HG03575 (cell line): ENCODE data around the gene THAP4.

Source experiments
- ATAC-seq: cut with Tn5 transposase; IDR thresholded peaks from one replicate; pipeline ENCODE4 v1.9.1; 2021; ENCODE audit not compliant: unreplicated experiment, insufficient number of reproducible peaks, low FRiP score; ENCODE audit errors: extremely low read depth

The THAP4 gene

GRCh38 chr2:241541564-241542277, 95.2 kb downstream of the THAP4 start:
- ATAC-seq: no peak

GRCh38 chr2:241540771-241541561, 96.0 kb downstream of the THAP4 start:
- no peak for ATAC-seq

- no peak for ATAC-seq
These were observed 96.6 kb downstream of the THAP4 start for GRCh38 chr2:241540401-241540770.

- ATAC-seq: no peak
These were observed 97.2 kb downstream of the THAP4 start for GRCh38 chr2:241539616-241540374.

DNA sequence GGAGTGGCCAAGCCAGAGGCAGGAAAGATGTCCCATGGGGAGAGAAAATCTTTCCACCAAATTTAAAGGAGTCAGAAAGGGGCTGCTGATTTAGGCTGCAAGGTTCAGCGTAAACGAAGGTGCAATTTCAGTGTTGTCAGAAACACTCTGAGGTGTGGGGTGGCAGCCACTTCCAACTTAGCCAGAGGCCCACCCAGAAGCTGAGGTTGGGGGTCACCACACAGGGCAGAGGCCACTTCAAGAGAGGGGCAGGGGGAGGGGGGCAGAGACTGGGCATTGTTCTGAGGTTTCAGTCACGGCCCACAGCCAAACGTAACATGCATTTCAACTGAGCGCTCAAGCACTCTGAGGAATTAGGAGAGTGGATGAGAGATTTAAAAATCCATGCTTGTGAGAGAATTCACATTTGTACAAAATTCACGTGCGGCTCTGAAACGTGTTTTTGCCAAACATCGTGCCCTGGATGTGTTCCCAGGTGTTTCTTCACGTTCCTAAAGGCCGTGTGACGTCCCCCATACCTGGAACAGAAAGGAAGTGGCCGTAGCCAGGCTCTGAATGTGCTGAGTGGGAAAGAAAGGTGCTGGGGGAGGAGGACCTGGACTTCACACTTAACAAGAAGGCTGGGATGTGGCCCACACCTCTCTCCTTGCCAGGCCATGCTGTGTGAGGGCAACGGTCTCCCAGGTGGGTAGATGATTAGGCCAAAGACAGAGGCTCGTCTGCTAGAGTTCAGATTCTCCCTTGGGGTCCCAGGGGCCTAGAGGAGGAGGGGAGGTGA, 97.9 kb downstream of the THAP4 start:
- no peak for ATAC-seq

DNA sequence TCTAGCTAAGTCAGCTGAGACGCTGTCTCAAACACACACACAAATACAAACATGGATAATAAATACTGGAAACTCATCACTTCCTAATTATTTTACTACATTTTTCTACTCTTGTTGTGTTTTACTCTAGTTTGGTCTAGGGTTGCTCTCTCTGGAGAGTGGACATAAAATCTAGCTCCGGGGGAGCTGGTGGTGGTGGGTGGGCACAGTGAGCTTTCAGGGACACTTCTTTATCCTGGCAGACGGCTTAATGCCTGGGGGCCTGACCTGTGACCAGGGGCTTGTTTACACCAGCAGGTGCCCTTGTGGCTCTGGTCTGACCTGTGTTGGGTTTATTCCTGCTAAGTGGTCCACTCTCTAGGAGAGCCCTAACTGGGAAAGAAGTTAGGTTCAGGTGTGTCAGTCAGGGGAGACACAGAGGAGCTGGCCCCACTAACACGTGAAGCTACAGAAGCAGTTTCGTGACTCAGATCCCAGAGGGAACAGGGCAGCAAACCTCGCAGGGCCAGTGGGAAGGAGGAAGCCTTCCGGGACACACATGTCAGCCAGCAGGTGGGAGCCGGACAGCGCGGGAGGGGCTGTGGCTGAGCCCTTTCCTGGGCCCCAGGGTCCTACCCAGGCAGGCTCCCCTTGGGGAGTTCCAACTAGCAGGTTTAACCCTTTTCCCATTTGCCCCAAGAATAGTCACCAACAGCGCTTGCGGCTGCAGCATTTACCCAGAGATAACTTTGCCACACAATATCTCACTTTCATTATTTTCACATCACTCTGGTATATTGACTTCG, 100.9 kb downstream of the THAP4 start:
- ATAC-seq: no peak

DNA sequence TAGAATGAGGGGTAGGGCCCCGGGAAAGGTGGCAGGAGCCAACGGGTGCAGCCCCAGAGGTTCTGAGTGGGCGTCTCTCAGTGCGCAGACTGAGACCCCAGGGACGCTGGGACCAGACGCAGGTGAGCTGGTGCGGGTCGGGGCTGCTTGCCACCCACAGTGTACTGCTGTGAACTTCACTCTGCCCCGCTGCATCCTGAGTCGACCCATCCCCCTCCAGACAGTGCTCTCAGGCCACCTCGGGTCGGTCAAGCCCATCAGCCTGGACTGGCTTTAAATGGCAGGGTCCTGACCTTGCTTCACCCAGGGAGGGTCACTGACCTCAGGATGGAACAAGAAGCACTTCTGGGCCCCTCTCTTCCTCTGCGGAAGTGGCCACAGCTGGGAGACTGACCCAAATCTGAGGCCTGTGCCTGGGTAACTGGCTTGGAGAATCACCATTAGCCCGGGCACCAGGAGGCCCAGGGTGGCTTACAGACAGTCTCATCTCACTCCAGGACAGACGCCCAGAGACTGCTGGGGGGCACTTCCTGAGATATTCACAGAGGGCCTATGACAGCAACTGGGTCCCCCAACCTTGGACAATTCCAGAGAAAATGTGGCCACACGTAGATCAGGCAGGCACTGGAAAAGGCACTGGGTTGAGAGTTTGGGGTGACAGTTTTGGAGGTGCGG, 102.1 kb downstream of the THAP4 start:
- no peak for ATAC-seq
